HepG2 (cell line): ENCODE results near the gene ATP2B3.

ENCODE experiments used
- EP300 ChIP-seq, 3 experiments: sonication (generic) in 1 of 3; formaldehyde crosslinking in 1 of 3; IDR thresholded peaks; 2 replicates each; pipeline versions ENCODE4 v1.5.1 to v1.6.1; 2011 to 2020; ENCODE audit warnings: low read depth in 2 of 3, low read length in 2 of 3, borderline replicate concordance in 1 of 3, improper control_type of control experiment in 1 of 3, mild to moderate bottlenecking in 1 of 3, missing genetic modification reagents in 1 of 3, moderate library complexity in 1 of 3
- ZEB1 ChIP-seq: IDR thresholded peaks from 2 replicates; pipeline ENCODE4 v1.6.1; 2012; ENCODE audit warnings: mild to moderate bottlenecking, low read depth, inconsistent platforms; ENCODE audit not compliant: insufficient replicate concordance

- TF ChIP-seq EP300 (IDR thresholded peaks at IDR 0.05; ENCODE audit: low read depth in 2 of 2, low read length in 2 of 2), result no peak
- no peak for TF ChIP-seq EP300 (CRISPR knock-in tag; IDR thresholded peaks at IDR 0.05; ENCODE audit: borderline replicate concordance)
- TF ChIP-seq ZEB1, result no peak
Observed at GRCh38 chrX:153530411-153531129, 13.1 kb downstream of the ATP2B3 start.
